Chondrocyte (in vitro differentiated cells): ENCODE data around the gene NRXN3. TPM values are rescaled to one million over a fixed set of nuclear protein-coding genes. Genes with fewer than 3 reads are reported as not detected.

ENCODE experiments used
- DNase-seq: peaks from one replicate; pipeline ENCODE4 v3.0.0; 2021; ENCODE audit warnings: mixed read lengths, low spot score
- H3K27ac Mint-ChIP-seq: one replicate; pipeline ENCODE4 v1.8.0; 2021; ENCODE audit warnings: mild to moderate bottlenecking, moderate library complexity, mixed read lengths; ENCODE audit not compliant: unreplicated experiment
- H3K27me3 Mint-ChIP-seq: 2 replicates; pipeline ENCODE4 v1.8.0; 2021; ENCODE audit warnings: low read depth, mixed read lengths
- H3K36me3 Mint-ChIP-seq: 2 replicates; pipeline ENCODE4 v1.8.0; 2021; ENCODE audit warnings: low read depth, mixed read lengths
- H3K4me1 Mint-ChIP-seq: 2 replicates; pipeline ENCODE4 v1.8.0; 2021; ENCODE audit warnings: low read depth, mild to moderate bottlenecking, mixed read lengths
- H3K4me3 Mint-ChIP-seq: one replicate; pipeline ENCODE4 v1.8.0; 2021; ENCODE audit warnings: mild to moderate bottlenecking, moderate library complexity, mixed read lengths; ENCODE audit not compliant: unreplicated experiment
- H3K9me3 Mint-ChIP-seq: 2 replicates; pipeline ENCODE4 v1.8.0; 2021; ENCODE audit warnings: low read depth, mixed read lengths
- CTCF ChIP-seq: fragments of 200-600 bp; sonication (generic); IDR thresholded peaks from 2 replicates; pipeline ENCODE4 v1.5.0; 2021; ENCODE audit warnings: antibody characterized with exemption, mild to moderate bottlenecking, moderate library complexity
- total RNA-seq: library from RNA; stranded (reverse); gene quantifications from 3 replicates; pipeline ENCODE4 v1.2.1, GENCODE V29; 2021

The NRXN3 gene
- total RNA-seq, 1 donor from 2014 or later: 7.9 TPM

- H3K4me3 Mint-ChIP-seq: no peak overlapping the region
- no peak for DNase-seq
- H3K27ac Mint-ChIP-seq: no peak overlapping the region
- no peaks in the 10 kb centered on the region for H3K36me3 Mint-ChIP-seq
- no peak for TF ChIP-seq CTCF
- H3K4me1 Mint-ChIP-seq: no peaks in the 10 kb centered on the region
- H3K27me3 Mint-ChIP-seq: peaks cover 7% of the 10 kb centered on the region
- H3K9me3 Mint-ChIP-seq: peaks cover 9% of the 10 kb centered on the region
Measured at GRCh38 chr14:79028281-79028680, 858.1 kb downstream of the NRXN3 start.

DNA sequence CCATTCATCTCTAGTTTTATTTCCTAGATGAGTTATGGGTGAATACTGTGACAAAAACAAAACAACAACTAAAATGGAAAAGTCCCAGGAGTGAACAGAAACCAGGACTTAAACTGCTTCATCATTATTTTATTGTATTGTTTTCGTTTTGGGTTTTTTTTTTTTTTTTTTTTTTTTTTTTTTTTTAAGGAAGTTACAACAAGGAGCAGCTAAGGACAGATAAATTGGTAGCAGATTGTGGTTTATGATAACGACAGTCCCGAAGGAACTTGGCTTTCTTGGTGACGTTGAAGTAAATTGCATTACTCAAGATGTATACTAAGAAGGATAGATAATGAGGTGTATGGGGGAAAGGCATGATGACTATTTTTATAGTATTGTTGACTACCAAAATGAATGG lies 866.3 kb downstream of the NRXN3 start:
- peaks cover 4% of the 10 kb centered on the region for H3K27me3 Mint-ChIP-seq
- no peak overlapping the region for H3K27ac Mint-ChIP-seq
- no peak for TF ChIP-seq CTCF
- H3K36me3 Mint-ChIP-seq: peaks cover 3% of the 10 kb centered on the region
- H3K4me3 Mint-ChIP-seq: no peak overlapping the region
- no peak for DNase-seq
- H3K9me3 Mint-ChIP-seq: peaks cover 12% of the 10 kb centered on the region
- no peaks in the 10 kb centered on the region for H3K4me1 Mint-ChIP-seq

GRCh38 chr14:79037106-79037505 lies 866.9 kb downstream of the NRXN3 start:
- H3K4me1 Mint-ChIP-seq: no peaks in the 10 kb centered on the region
- peaks cover 3% of the 10 kb centered on the region for H3K36me3 Mint-ChIP-seq
- no peak for TF ChIP-seq CTCF
- peaks cover 4% of the 10 kb centered on the region for H3K27me3 Mint-ChIP-seq
- no peak overlapping the region for H3K27ac Mint-ChIP-seq
- H3K9me3 Mint-ChIP-seq: peaks cover 12% of the 10 kb centered on the region
- H3K4me3 Mint-ChIP-seq: no peak overlapping the region
- DNase-seq: no peak

DNA sequence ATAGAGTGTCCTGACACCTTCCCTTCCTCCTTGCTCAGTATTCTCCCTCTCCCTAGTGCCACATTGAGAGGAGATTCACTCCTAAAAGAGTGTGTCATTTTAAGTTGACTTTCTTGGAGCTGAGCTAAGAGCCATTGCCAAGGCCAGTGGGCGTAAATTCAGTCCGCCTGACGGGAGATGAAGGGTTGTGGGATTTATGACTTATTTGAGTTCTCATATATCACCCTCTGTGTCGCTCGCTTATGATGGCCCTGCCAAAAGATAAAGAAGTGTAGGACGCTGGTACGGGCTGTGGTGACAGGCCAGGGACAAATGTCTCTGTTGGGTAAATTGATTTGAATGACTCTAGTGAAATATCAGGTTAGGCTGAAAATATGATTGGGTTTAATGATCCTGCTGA lies 867.4 kb downstream of the NRXN3 start:
- Mint-ChIP-seq H3K27ac (no peak overlapping the region), H3K4me3 (no peak overlapping the region), H3K4me1 (no peaks in the 10 kb centered on the region), H3K36me3 (peaks cover 3% of the 10 kb centered on the region), H3K27me3 (peaks cover 4% of the 10 kb centered on the region), H3K9me3 (peaks cover 12% of the 10 kb centered on the region)
- TF ChIP-seq CTCF: no peak
- DNase-seq: no peak

- H3K4me1 Mint-ChIP-seq: peaks cover 4% of the 10 kb centered on the region
- H3K4me3 Mint-ChIP-seq: no peak overlapping the region
- no peak overlapping the region for H3K27ac Mint-ChIP-seq
- H3K36me3 Mint-ChIP-seq: peaks cover 3% of the 10 kb centered on the region
- H3K9me3 Mint-ChIP-seq: peaks cover 12% of the 10 kb centered on the region
- TF ChIP-seq CTCF: no peak
- H3K27me3 Mint-ChIP-seq: peaks cover 6% of the 10 kb centered on the region
- no peak for DNase-seq
Measured at GRCh38 chr14:79040790-79041189, 870.6 kb downstream of the NRXN3 start.
